HepG2 (cell line): ENCODE results near the gene ZFP64. TPM values are rescaled to one million over a fixed set of nuclear protein-coding genes. Genes with fewer than 3 reads are reported as not detected.

Source experiments
- AFF4 ChIP-seq: sonication (generic); formaldehyde crosslinking; IDR thresholded peaks from 2 replicates; pipeline ENCODE4 v1.4.0; 2020; ENCODE audit warnings: missing genetic modification reagents
- ATF6 ChIP-seq: sonication (generic); formaldehyde crosslinking; conservative IDR thresholded peaks from 2 replicates; pipeline ENCODE4 v1.4.0; 2020; ENCODE audit warnings: missing genetic modification reagents
- CC2D1A ChIP-seq: sonication (generic); formaldehyde crosslinking; IDR thresholded peaks from 2 replicates; pipeline ENCODE4 v1.8.1; 2023; ENCODE audit warnings: mild to moderate bottlenecking, missing genetic modification reagents
- CREM ChIP-seq, 2 experiments: sonication (generic) in 1 of 2; formaldehyde crosslinking in 1 of 2; IDR thresholded peaks; 2 replicates each; pipeline versions ENCODE4 v1.4.0 to v1.6.1; 2016 to 2020; ENCODE audit warnings: antibody characterized with exemption in 1 of 2, mild to moderate bottlenecking in 1 of 2, missing genetic modification reagents in 1 of 2
- FIP1L1 ChIP-seq: fragments of 200-400 bp; formaldehyde crosslinking; IDR thresholded peaks from 2 replicates; pipeline ENCODE4 v1.6.1; 2018; ENCODE audit warnings: low read depth, mild to moderate bottlenecking, low read length, moderate library complexity, borderline replicate concordance; ENCODE audit not compliant: insufficient read depth
- FOSL2 ChIP-seq: sonication (generic); formaldehyde crosslinking; IDR thresholded peaks from 2 replicates; pipeline ENCODE4 v1.4.0; 2020; ENCODE audit warnings: missing genetic modification reagents
- FOXO1 ChIP-seq: sonication (generic); formaldehyde crosslinking; IDR thresholded peaks from 2 replicates; pipeline ENCODE4 v1.4.0; 2020; ENCODE audit warnings: missing genetic modification reagents
- GATAD2A ChIP-seq: IDR thresholded peaks from 2 replicates; pipeline ENCODE4 v1.6.1; 2016
- IRF9 ChIP-seq: sonication (generic); formaldehyde crosslinking; IDR thresholded peaks from 2 replicates; pipeline ENCODE4 v1.8.0; 2022; ENCODE audit warnings: missing genetic modification reagents, mild to moderate bottlenecking, borderline replicate concordance
- ISX ChIP-seq: sonication (generic); formaldehyde crosslinking; conservative IDR thresholded peaks from 2 replicates; pipeline ENCODE4 v1.5.0; 2020; ENCODE audit warnings: missing genetic modification reagents
- MAFF ChIP-seq: IDR thresholded peaks from 2 replicates; pipeline ENCODE4 v1.6.1; 2011; ENCODE audit warnings: low read depth, low read length, improper control_type of control experiment
- ONECUT2 ChIP-seq: sonication (generic); formaldehyde crosslinking; IDR thresholded peaks from 2 replicates; pipeline ENCODE4 v1.4.0; 2020; ENCODE audit warnings: missing genetic modification reagents
- PHF5A ChIP-seq: IDR thresholded peaks from one replicate; pipeline ENCODE4 v1.6.1; 2018; ENCODE audit warnings: low read depth, missing genetic modification reagents; ENCODE audit not compliant: unreplicated experiment
- SP2 ChIP-seq: sonication (generic); formaldehyde crosslinking; IDR thresholded peaks from 2 replicates; pipeline ENCODE4 v1.5.1; 2020; ENCODE audit warnings: mild to moderate bottlenecking, missing genetic modification reagents
- ZBTB3 ChIP-seq: sonication (generic); formaldehyde crosslinking; IDR thresholded peaks from 2 replicates; pipeline ENCODE4 v1.4.0; 2020; ENCODE audit warnings: low read depth, mild to moderate bottlenecking, moderate library complexity, missing genetic modification reagents, borderline replicate concordance
- ZKSCAN1 ChIP-seq: fragments of 150-350 bp; IDR thresholded peaks from 2 replicates; pipeline ENCODE4 v1.6.1; 2014; ENCODE audit warnings: low read length
- ZNF20 ChIP-seq: sonication (generic); formaldehyde crosslinking; IDR thresholded peaks from 2 replicates; pipeline ENCODE4 v1.4.0; 2020; ENCODE audit warnings: mild to moderate bottlenecking, moderate library complexity, missing genetic modification reagents
- ZNF207 ChIP-seq: fragments of 450-650 bp; IDR thresholded peaks from 2 replicates; pipeline ENCODE4 v1.6.1; 2016; ENCODE audit warnings: antibody characterized with exemption, borderline replicate concordance
- ZNF225 ChIP-seq: sonication (generic); formaldehyde crosslinking; IDR thresholded peaks from 2 replicates; pipeline ENCODE4 v1.4.0; 2020; ENCODE audit warnings: mild to moderate bottlenecking, missing genetic modification reagents
- ZNF350 ChIP-seq: sonication (generic); formaldehyde crosslinking; IDR thresholded peaks from 2 replicates; pipeline ENCODE4 v1.4.0; 2020; ENCODE audit warnings: mild to moderate bottlenecking, low read depth, missing genetic modification reagents, borderline replicate concordance
- ZNF446 ChIP-seq: sonication (generic); formaldehyde crosslinking; IDR thresholded peaks from 2 replicates; pipeline ENCODE4 v1.5.0; 2020; ENCODE audit warnings: mild to moderate bottlenecking, missing genetic modification reagents
- ZNF546 ChIP-seq: sonication (generic); formaldehyde crosslinking; conservative IDR thresholded peaks from 2 replicates; pipeline ENCODE4 v1.8.1; 2023; ENCODE audit warnings: mild to moderate bottlenecking, missing genetic modification reagents
- ZNF772 ChIP-seq: sonication (generic); formaldehyde crosslinking; IDR thresholded peaks from 2 replicates; pipeline ENCODE4 v1.5.0; 2020; ENCODE audit warnings: mild to moderate bottlenecking, missing genetic modification reagents
- ZNF850 ChIP-seq: sonication (generic); formaldehyde crosslinking; conservative IDR thresholded peaks from 2 replicates; pipeline ENCODE4 v1.9.0; 2021; ENCODE audit warnings: mild to moderate bottlenecking, missing genetic modification reagents
- polyA plus RNA-seq, 8 experiments: library from polyadenylated mRNA; depleted of rRNA in 3 of 8; stranded (reverse) in 7 of 8; unstranded in 1 of 8; fragments of >200 nt; fragmentation: Illumina TruSeq in 4 of 8; extraction: Trizol in 4 of 8; gene quantifications; 2 replicates each; pipeline versions ENCODE4 v1.2.1 to v1.2.3, GENCODE V29; 2011 to 2016; ENCODE audit warnings: low read depth in 4 of 8, missing spikeins in 1 of 8, mixed read lengths in 1 of 8; ENCODE audit not compliant: insufficient read depth in 1 of 8
- total RNA-seq, 5 experiments: library from RNA; depleted of rRNA; stranded (reverse); fragments of >200 nt; fragmentation: Illumina TruSeq; extraction: Trizol; gene quantifications; 2 replicates each; pipeline ENCODE4 v1.2.3, GENCODE V29; 2016; ENCODE audit warnings: low read depth in 1 of 5

ZFP64 gene
- total and polyA plus RNA-seq, 2 of the 13 experiments (the other 11 are each of a cell fraction or from before 2014, with no cell fraction given) = 12.0 to 24.3 TPM

- TF ChIP-seq GATAD2A (CRISPR knock-in tag) = peak; percentile 53; the same call in 1 of the 2 replicates
- TF ChIP-seq ZNF207 = no peak
- peak; percentile 93; the same call in 1 of the 2 replicates for TF ChIP-seq CC2D1A (CRISPR knock-in tag)
- TF ChIP-seq ZNF850 (CRISPR knock-in tag) = 0 out of 2 replicates have a peak, but pooled peaks have one; percentile 70
- TF ChIP-seq CREM (IDR thresholded peaks at IDR 0.05) = no peak
- 0 out of 2 replicates have a peak, but pooled peaks have one; percentile 4 for TF ChIP-seq CREM (CRISPR knock-in tag; IDR thresholded peaks at IDR 0.05)
- peak; percentile 86 for TF ChIP-seq ZNF446
- no peak for TF ChIP-seq MAFF
- no peak; the same call in 1 of the 2 replicates for TF ChIP-seq FOSL2 (CRISPR knock-in tag)
- no peak for TF ChIP-seq ATF6
- TF ChIP-seq PHF5A (CRISPR knock-in tag) = peak; percentile 31
- no peak; the same call in 1 of the 2 replicates for TF ChIP-seq SP2 (CRISPR knock-in tag)
- peak; percentile 62 for TF ChIP-seq ZNF772 (CRISPR knock-in tag)
- peak; percentile 38; the same call in 1 of the 2 replicates for TF ChIP-seq ZNF225
- no peak for TF ChIP-seq FOXO1
- TF ChIP-seq ZKSCAN1 = no peak
- TF ChIP-seq ZBTB3 = no peak
- TF ChIP-seq FIP1L1 = 0 out of 2 replicates have a peak, but pooled peaks have one; percentile 61
- TF ChIP-seq ZNF20 (CRISPR knock-in tag) = no peak
- TF ChIP-seq ZNF546 = peak; percentile 90
- peak; percentile 64; the same call in 1 of the 2 replicates for TF ChIP-seq ZNF350 (CRISPR knock-in tag)
- no peak for TF ChIP-seq ONECUT2
- TF ChIP-seq IRF9 (CRISPR knock-in tag) = no peak
- TF ChIP-seq ISX (CRISPR knock-in tag) = no peak; the same call in 1 of the 2 replicates
- TF ChIP-seq AFF4 (CRISPR knock-in tag) = no peak
Measured at GRCh38 chr20:52191132-52191915, at the start of gene ZFP64 (continued).
